Measurements from ENCODE around the gene P2RX1.

DNA sequence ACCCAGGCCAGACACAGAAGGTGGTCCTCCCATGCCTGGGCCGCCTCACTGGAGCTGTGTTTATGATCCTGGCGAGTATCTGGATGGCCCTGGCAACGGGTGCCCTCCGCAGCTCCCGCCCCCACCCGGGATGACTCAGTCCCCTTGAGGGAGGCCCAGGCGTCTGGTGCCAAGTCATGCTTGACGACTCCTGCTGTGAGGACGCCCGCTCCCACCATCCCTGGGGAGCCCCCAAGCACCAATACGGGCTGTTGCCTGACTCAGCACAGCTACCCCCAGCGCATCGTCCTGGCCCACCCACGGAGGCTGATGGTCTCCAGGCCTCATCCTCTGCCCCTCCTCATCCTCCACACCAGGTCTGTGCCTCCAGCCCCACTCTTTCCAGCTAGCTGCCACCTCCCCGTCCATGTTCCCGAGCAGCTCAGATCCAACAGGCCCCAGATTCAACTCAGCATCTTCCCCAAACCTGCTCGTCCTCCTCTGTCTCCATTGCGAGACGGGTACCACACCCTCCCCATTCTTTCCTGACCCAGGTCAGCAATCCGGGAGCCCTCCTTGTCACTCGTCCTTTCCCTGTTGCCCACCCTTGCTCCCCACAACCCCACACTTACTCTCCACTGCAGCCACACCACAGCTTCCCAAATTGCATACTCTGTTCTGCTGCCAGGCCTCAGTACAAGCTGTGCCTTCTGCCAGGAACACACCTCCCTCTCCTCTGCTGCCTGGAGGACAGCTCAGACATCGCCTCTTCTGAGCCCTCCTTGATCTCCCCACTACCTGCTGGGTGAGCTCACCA, 26.0 kb downstream of the P2RX1 start:
- TF ChIP-seq CREB1 (CRISPR knock-in tag; IDR thresholded peaks at IDR 0.05; ENCODE audit: low read depth) (no peak), POLR2AphosphoS5 (IDR thresholded peaks at IDR 0.05; ENCODE audit: low read depth) (no peak), EZH2phosphoT487 (IDR thresholded peaks at IDR 0.05; ENCODE audit: unreplicated experiment) (no peak), ZNF331 (CRISPR knock-in tag; IDR thresholded peaks at IDR 0.05; ENCODE audit: low read depth) (no peak)
- TF ChIP-seq, protein P1, sequence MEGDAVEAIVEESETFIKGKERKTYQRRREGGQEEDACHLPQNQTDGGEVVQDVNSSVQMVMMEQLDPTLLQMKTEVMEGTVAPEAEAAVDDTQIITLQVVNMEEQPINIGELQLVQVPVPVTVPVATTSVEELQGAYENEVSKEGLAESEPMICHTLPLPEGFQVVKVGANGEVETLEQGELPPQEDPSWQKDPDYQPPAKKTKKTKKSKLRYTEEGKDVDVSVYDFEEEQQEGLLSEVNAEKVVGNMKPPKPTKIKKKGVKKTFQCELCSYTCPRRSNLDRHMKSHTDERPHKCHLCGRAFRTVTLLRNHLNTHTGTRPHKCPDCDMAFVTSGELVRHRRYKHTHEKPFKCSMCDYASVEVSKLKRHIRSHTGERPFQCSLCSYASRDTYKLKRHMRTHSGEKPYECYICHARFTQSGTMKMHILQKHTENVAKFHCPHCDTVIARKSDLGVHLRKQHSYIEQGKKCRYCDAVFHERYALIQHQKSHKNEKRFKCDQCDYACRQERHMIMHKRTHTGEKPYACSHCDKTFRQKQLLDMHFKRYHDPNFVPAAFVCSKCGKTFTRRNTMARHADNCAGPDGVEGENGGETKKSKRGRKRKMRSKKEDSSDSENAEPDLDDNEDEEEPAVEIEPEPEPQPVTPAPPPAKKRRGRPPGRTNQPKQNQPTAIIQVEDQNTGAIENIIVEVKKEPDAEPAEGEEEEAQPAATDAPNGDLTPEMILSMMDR (conservative IDR thresholded peaks at IDR 0.05; ENCODE audit: low read depth in 2 of 2) = no peak
- TF ChIP-seq, protein P2, sequence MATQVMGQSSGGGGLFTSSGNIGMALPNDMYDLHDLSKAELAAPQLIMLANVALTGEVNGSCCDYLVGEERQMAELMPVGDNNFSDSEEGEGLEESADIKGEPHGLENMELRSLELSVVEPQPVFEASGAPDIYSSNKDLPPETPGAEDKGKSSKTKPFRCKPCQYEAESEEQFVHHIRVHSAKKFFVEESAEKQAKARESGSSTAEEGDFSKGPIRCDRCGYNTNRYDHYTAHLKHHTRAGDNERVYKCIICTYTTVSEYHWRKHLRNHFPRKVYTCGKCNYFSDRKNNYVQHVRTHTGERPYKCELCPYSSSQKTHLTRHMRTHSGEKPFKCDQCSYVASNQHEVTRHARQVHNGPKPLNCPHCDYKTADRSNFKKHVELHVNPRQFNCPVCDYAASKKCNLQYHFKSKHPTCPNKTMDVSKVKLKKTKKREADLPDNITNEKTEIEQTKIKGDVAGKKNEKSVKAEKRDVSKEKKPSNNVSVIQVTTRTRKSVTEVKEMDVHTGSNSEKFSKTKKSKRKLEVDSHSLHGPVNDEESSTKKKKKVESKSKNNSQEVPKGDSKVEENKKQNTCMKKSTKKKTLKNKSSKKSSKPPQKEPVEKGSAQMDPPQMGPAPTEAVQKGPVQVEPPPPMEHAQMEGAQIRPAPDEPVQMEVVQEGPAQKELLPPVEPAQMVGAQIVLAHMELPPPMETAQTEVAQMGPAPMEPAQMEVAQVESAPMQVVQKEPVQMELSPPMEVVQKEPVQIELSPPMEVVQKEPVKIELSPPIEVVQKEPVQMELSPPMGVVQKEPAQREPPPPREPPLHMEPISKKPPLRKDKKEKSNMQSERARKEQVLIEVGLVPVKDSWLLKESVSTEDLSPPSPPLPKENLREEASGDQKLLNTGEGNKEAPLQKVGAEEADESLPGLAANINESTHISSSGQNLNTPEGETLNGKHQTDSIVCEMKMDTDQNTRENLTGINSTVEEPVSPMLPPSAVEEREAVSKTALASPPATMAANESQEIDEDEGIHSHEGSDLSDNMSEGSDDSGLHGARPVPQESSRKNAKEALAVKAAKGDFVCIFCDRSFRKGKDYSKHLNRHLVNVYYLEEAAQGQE (IDR thresholded peaks at IDR 0.05; ENCODE audit: unreplicated experiment) = no peak
